Limb (tissue), 2 donors: ENCODE data around the gene RIOX2.

Experiments used
- DNase-seq, 2 donors: peaks; one replicate each; pipeline ENCODE4 v3.0.0-alpha.2; 2016; ENCODE audit errors: extremely low spot score in 2 of 2

RIOX2 gene

DNA sequence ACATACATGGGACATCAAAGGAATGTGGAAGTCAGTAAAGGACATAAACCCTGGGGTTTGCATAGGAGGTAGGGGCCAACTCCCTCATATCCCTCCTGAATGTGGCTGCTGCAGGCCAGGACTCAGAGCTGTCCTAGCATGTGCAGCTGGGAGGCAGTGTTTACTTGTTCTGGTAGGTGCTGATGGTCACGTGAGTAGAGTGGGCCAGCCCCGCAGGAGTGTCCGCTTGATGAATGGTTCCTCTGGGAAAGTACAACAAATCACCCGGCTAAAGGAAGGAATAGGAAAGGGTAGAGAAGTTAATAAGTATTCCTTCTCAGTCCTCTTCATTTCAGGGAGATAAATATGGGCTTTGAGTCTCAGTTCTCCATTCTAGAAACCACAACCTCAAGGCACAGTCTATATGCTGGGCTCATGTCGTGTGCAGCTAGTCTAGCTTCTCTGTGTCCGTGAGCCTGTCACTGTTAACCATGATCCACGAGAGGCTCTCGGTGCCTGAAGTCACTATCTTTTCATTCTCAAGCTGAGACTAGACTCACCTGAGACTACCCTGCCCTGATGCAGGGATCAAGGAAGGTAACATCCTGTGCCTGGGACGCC is 17.9 kb downstream of the RIOX2 start:
- no peak for DNase-seq

- no peak for DNase-seq
Measured at GRCh38 chr3:97952872-97953271, 19.4 kb downstream of the RIOX2 start.

DNA sequence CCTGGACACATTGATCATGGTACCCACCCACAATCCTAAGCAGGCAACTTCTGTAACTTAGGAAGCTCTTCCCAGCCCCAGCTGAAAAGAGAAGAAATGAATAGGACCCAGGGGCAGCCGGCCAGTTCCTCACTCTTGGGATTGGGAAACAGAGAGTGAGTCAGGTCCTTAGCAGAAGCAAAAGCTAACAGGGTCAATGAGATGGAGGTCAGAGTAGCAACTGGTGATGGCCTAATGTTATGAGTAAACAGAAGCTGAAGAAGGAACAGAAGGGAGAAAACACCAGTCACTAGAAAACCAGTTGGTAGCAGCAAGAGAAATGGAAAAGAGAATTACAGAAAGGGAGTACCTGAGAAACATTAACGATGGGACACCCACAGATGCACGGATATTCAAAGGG is 20.0 kb downstream of the RIOX2 start:
- no peak for DNase-seq

GRCh38 chr3:97950360-97950759 is 21.9 kb downstream of the RIOX2 start:
- DNase-seq, result no peak

GRCh38 chr3:97949743-97950142 is 22.5 kb downstream of the RIOX2 start:
- DNase-seq, result no peak

DNA sequence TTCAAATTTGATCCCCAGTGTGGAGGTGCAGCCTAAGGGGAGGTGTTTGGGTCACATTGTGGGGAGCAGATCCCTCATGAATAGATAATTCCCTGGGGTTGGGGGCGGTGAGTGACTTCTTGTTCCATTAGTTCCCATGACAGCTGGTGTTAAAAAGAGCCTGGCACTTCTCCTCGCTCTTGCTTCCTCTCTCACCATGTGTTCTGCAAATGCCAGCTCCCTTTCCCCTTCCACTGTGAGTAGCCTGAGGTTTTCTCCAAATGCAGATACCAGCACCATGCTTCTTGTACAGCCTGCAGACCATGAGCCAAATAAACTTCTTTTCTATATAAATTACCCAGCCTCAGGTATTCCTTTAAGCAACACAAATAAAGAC is 23.1 kb downstream of the RIOX2 start:
- DNase-seq, result no peak

GRCh38 chr3:97948351-97949109 is 23.7 kb downstream of the RIOX2 start:
- no peak for DNase-seq

DNA sequence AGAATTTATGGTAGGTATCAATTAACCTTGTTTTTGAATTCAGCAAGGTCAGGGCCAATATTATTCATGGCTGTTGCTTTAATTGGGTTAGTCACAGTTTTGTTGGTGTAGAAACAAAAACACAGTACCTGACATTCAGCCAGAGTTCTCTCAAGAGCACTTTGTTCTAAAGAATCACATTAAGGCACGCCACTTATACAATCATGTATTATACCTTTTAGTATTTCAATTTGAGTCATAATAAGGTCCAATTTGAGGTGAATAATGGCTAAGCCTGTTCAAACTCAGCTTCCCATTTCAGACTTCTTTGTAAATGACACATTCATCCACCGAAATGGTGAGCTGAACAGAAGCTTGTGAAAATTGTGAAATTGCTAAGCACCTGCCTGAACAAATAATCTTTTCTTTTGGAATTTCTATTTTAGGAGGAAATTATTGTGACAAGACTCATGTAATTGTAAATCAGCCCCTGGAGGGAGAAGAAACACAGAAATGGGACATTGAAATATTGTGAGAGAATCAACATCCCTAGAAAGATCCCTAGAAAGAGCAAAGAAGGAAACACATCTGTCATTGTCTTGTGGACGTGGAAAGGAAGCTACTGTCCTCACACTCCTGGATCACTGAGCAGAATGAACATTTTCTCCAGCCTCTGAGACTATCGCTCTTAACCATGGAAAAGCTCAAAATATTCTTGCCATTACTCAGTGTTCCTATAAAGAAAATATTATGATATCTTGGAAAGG is 29.3 kb downstream of the RIOX2 start:
- no peak for DNase-seq

- no peak for DNase-seq
Measured at GRCh38 chr3:97940034-97940433, 32.2 kb downstream of the RIOX2 start.

GRCh38 chr3:97939401-97939800 is 32.8 kb downstream of the RIOX2 start:
- no peak for DNase-seq

DNA sequence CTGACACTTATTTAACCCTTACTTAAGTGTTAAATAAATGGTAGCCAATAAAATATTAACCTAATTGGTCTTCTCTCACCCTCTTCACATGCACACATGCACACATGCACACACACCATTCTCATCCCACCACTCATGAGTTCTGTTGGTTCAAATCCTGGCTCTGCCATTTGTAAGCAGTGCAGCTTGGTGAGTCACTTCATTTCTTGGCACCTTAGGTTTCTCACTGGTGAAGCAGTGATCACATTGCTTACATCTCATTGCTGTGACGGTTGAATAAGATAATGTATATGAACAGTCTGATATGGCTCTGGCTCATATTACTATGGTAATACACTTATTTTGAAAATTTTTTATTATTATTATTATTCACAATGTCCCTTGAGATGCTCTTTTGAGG is 33.8 kb downstream of the RIOX2 start:
- DNase-seq, result no peak

- no peak for DNase-seq
Measured at GRCh38 chr3:97937205-97937604, 35.0 kb downstream of the RIOX2 start.

GRCh38 chr3:97935842-97936241 is 36.4 kb downstream of the RIOX2 start:
- no peak for DNase-seq

GRCh38 chr3:97934980-97935695 is 37.1 kb downstream of the RIOX2 start:
- no peak for DNase-seq

- DNase-seq, result no peak
Measured at GRCh38 chr3:97932387-97932801, 39.8 kb downstream of the RIOX2 start.

- DNase-seq, result no peak
Measured at GRCh38 chr3:97931218-97931617, 41.0 kb downstream of the RIOX2 start.

DNA sequence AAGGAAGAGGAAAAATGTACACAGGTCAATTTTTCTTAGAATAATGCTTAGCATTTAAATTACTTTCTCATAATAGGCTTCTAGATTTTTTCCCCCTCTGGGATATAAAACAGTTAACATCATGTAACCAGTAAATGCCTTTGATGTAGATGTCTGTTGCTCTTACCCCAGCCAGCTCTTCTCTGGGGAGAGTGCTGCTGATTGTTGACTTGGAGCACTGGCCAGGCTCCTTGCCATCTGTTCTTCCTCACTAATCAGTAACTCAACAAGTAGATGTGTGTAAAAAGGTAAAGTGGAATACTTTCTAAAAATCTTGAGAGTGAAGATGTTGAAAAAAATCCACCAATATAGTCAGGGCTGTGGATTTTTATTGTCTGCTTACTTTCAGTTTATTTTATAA is 42.2 kb downstream of the RIOX2 start:
- DNase-seq, result no peak

GRCh38 chr3:97928986-97929385 is 43.2 kb downstream of the RIOX2 start:
- no peak for DNase-seq

GRCh38 chr3:97927704-97928103 is 44.5 kb downstream of the RIOX2 start:
- no peak for DNase-seq

- no peak for DNase-seq
Measured at GRCh38 chr3:97917813-97918536, 54.3 kb downstream of the RIOX2 start.

- no peak for DNase-seq
Measured at GRCh38 chr3:97916576-97916975, 55.7 kb downstream of the RIOX2 start.
